K562 (cell line): ENCODE data around the gene ACVR2B. TPM values are rescaled to one million over a fixed set of nuclear protein-coding genes. Genes with fewer than 3 reads are reported as not detected.

Experiments used
- ATAC-seq: fragments of 200-7000 bp; cut with Tn5 transposase; 3 replicates; pipeline ENCODE4 v1.9.1; 2020; ENCODE audit warnings: moderate library complexity
- BruUV-seq: library from RNA; stranded (reverse); fragments of 400-500 nt; replicated peaks from 2 replicates; lab custom pipeline; 2021; lab: Mats Ljungman, UMichigan
- CTCF ChIA-PET: fragments of 300-600 bp; formaldehyde crosslinking; extraction: SDS; loops from one replicate; lab custom pipeline; 2021; ENCODE audit warnings: low intra/inter-chr PET ratio; lab: Yijun Ruan, JAX
- POLR2A ChIA-PET: fragments of 300-600, 350-650 bp; sonication (Branson Sonifier 250); formaldehyde crosslinking; extraction: SDS; loops from one replicate; lab custom pipeline; 2021; ENCODE audit warnings: antibody characterized with exemption, inconsistent platforms; lab: Yijun Ruan, JAX
- DNase-seq, 4 experiments: peaks; one replicate each; pipeline versions ENCODE4 v3.0.0 to v3.0.0-alpha.2; 2011 to 2018; ENCODE audit warnings: low spot score in 3 of 4, mixed read lengths in 3 of 4; ENCODE audit errors: extremely low read depth in 1 of 4
- FAIRE-seq: peaks from 2 replicates; lab custom pipeline; 2011; peaks lifted over from hg19 to GRCh38; lab: Jason Lieb, UNC
- H2AFZ ChIP-seq: 2 replicates; pipeline ENCODE4 v1.6.0; 2011; ENCODE audit warnings: low read depth, low read length, control low read depth, inconsistent platforms
- H3K27ac ChIP-seq: fragments of 200-600 bp; 3 replicates; pipeline ENCODE4 v1.8.0; 2011; ENCODE audit warnings: low read depth, mild to moderate bottlenecking, control low read depth, inconsistent platforms, low read length, moderate library complexity, mixed read lengths; ENCODE audit errors: extremely low read depth
- H3K27me3 ChIP-seq, 2 experiments: fragments of 300-600 bp in 1 of 2; 2 replicates in 1 of 2; 3 replicates in 1 of 2; pipeline versions ENCODE4 v1.6.0 to v1.8.0; 2011; ENCODE audit warnings: inconsistent platforms in 2 of 2, low read length in 2 of 2, mild to moderate bottlenecking in 1 of 2, mixed read lengths in 1 of 2, moderate library complexity in 1 of 2; ENCODE audit not compliant: control insufficient read depth in 2 of 2, insufficient read depth in 2 of 2
- H3K36me3 ChIP-seq: fragments of 300-600 bp; 3 replicates; pipeline ENCODE4 v1.8.0; 2011; ENCODE audit warnings: mild to moderate bottlenecking, low read length, inconsistent platforms; ENCODE audit not compliant: control insufficient read depth, insufficient read depth
- H3K4me1 ChIP-seq, 2 experiments: fragments of 200-600 bp in 1 of 2; replicated peaks in 1 of 2; 2 replicates in 1 of 2; 3 replicates in 1 of 2; pipeline versions ENCODE4 v1.5.1 to v1.8.0; 2011; ENCODE audit warnings: inconsistent platforms in 2 of 2, low read length in 2 of 2, mild to moderate bottlenecking in 1 of 2, mixed read lengths in 1 of 2, moderate library complexity in 1 of 2; ENCODE audit not compliant: control insufficient read depth in 2 of 2, insufficient read depth in 2 of 2
- H3K4me2 ChIP-seq: 2 replicates; pipeline ENCODE4 v1.6.1; 2011; ENCODE audit warnings: low read length, control low read depth, inconsistent platforms, mixed read lengths; ENCODE audit not compliant: insufficient read depth
- H3K4me3 ChIP-seq: fragments of 200-600 bp; sonication (generic), shearing (Covaris generic); 2 replicates; pipeline ENCODE4 v1.5.1; 2016; ENCODE audit warnings: control low read depth, inconsistent platforms
- H3K79me2 ChIP-seq: fragments of 200-600 bp; 3 replicates; pipeline ENCODE4 v1.8.0; 2011; ENCODE audit warnings: low read length, inconsistent platforms; ENCODE audit not compliant: control insufficient read depth, insufficient read depth
- H3K9ac ChIP-seq, 2 experiments: 2 replicates each; pipeline versions ENCODE4 v1.6.0 to v1.6.1; 2011; ENCODE audit warnings: low read depth in 2 of 2, low read length in 2 of 2, control low read depth in 1 of 2, inconsistent platforms in 1 of 2, mild to moderate bottlenecking in 1 of 2, mixed read lengths in 1 of 2; ENCODE audit not compliant: insufficient read depth in 1 of 2
- H3K9me1 ChIP-seq: one replicate; pipeline ENCODE4 v1.6.0; 2011; ENCODE audit warnings: inconsistent platforms, mild to moderate bottlenecking, low read length, moderate library complexity; ENCODE audit not compliant: control insufficient read depth, insufficient read depth
- H3K9me3 ChIP-seq: replicated peaks from 2 replicates; pipeline ENCODE4 v1.5.1; 2011; ENCODE audit warnings: low read depth, low read length, inconsistent platforms; ENCODE audit not compliant: control insufficient read depth, insufficient read depth
- H4K20me1 ChIP-seq: replicated peaks from 2 replicates; pipeline ENCODE4 v1.6.1; 2011; ENCODE audit warnings: low read length, inconsistent platforms, mixed read lengths; ENCODE audit not compliant: control insufficient read depth, insufficient read depth
- CBX3 ChIP-seq, 2 experiments: IDR thresholded peaks; 1 replicate in 1 of 2; 2 replicates in 1 of 2; pipeline ENCODE4 v1.6.1; 2012; ENCODE audit warnings: inconsistent platforms in 2 of 2, low read length in 2 of 2, borderline replicate concordance in 1 of 2, control low read depth in 1 of 2
- CBX5 ChIP-seq: IDR thresholded peaks from 2 replicates; pipeline ENCODE4 v1.6.1; 2014; ENCODE audit warnings: low read depth, borderline replicate concordance
- HSF4 ChIP-seq: fragments of 250-450 bp; sonication (Bioruptor Pico); IDR thresholded peaks from 2 replicates; pipeline ENCODE4 v2.1.2; 2022; ENCODE audit warnings: mild to moderate bottlenecking, moderate library complexity, borderline replicate concordance
- KDM1A ChIP-seq, 2 experiments: fragments of 450-650 bp; IDR thresholded peaks; 2 replicates each; pipeline ENCODE4 v1.6.1; 2016; ENCODE audit warnings: mild to moderate bottlenecking in 2 of 2
- NFRKB ChIP-seq: fragments of 450-650 bp; IDR thresholded peaks from 2 replicates; pipeline ENCODE4 v1.6.1; 2016; ENCODE audit warnings: low read depth
- RBM25 ChIP-seq: fragments of 200-400 bp; formaldehyde crosslinking; IDR thresholded peaks from 2 replicates; pipeline ENCODE4 v1.6.1; 2018; ENCODE audit warnings: low read length, low read depth, moderate library complexity; ENCODE audit not compliant: severe bottlenecking
- SMARCA5 ChIP-seq: fragments of 450-650 bp; IDR thresholded peaks from 2 replicates; pipeline ENCODE4 v1.6.1; 2016
- TAF15 ChIP-seq: fragments of 200-400 bp; formaldehyde crosslinking; IDR thresholded peaks from 2 replicates; pipeline ENCODE4 v1.6.1; 2017; ENCODE audit warnings: mild to moderate bottlenecking, low read depth, low read length, moderate library complexity
- TRIM28 ChIP-seq: fragments of 450-650 bp; IDR thresholded peaks from 2 replicates; pipeline ENCODE4 v1.6.1; 2017
- ZBTB17 ChIP-seq: fragments of 450-650 bp; formaldehyde crosslinking; IDR thresholded peaks from 2 replicates; pipeline ENCODE4 v1.4.0; 2020; ENCODE audit warnings: mild to moderate bottlenecking
- ZNF280A ChIP-seq: fragments of 450-650 bp; IDR thresholded peaks from 2 replicates; pipeline ENCODE4 v1.6.1; 2018; ENCODE audit warnings: mild to moderate bottlenecking, low read depth; ENCODE audit not compliant: partially characterized antibody
- WGBS: fragments of 100-300 bp; shearing (Covaris generic); methylation state at CpG from one replicate; pipeline ENCODE4 v1.1.6; 2016; ENCODE audit warnings: low coverage, mixed read lengths; ENCODE audit not compliant: insufficient coverage; ENCODE audit errors: missing lambda C conversion rate; 5-methylcytosine and 5-hydroxymethylcytosine counted together
- in situ Hi-C: fragments of 300-500 bp; cut with MboI; formaldehyde crosslinking; loops from 4 replicates; pipeline ENCODE4 v1.15.0; 2018; ENCODE audit warnings: inconsistent platforms, mixed read lengths
- intact Hi-C: fragments of 100-400 bp; cut with micrococcal nuclease; formaldehyde crosslinking; loops from 2 replicates; pipeline ENCODE4 v1.14.2; 2022
- polyA plus RNA-seq, 8 experiments: library from polyadenylated mRNA; depleted of rRNA in 4 of 8; stranded (reverse) in 5 of 8; unstranded in 3 of 8; fragments of >200 nt; fragmentation: Nextera tagmentation in 2 of 8; fragmentation: Illumina TruSeq in 1 of 8; extraction: Ambion mirVana in 2 of 8; extraction: Trizol in 1 of 8; gene quantifications; 2 replicates each; pipeline versions ENCODE4 v1.2.1 to v1.2.3, GENCODE V29; 2011 to 2014; ENCODE audit warnings: inconsistent platforms in 1 of 8, missing spikeins in 1 of 8
- total RNA-seq, 7 experiments: library from RNA; depleted of rRNA in 6 of 7; stranded (reverse); fragments of >200 nt in 6 of 7; fragmentation: Illumina TruSeq in 2 of 7; extraction: Trizol in 2 of 7; gene quantifications; 2 replicates each; pipeline versions ENCODE4 v1.2.1 to v1.2.3, GENCODE V29; 2011 to 2021; ENCODE audit warnings: low replicate concordance in 1 of 7

The ACVR2B gene
- total and polyA plus RNA-seq, 9 of the 15 experiments (the other 6 are each of a cell fraction or from before 2014, with no cell fraction given), result 1.8 to 23.7 (median 7.1) TPM

GRCh38 chr3:38469852-38470251, 16.2 kb downstream of the ACVR2B start:
- TF ChIP-seq CBX5, result peak; percentile 65; the same call in 1 of the 2 replicates
- TF ChIP-seq ZBTB17 (CRISPR knock-in tag), result no peak
- peak; percentile 37; the same call in 1 of the 2 replicates for TF ChIP-seq SMARCA5
- no peak for TF ChIP-seq HSF4 (CRISPR knock-in tag)
- TF ChIP-seq RBM25, result peak; percentile 83
- TF ChIP-seq KDM1A (IDR thresholded peaks at IDR 0.05), result no peak
- no peak for TF ChIP-seq TAF15
- peak; percentile 55 for TF ChIP-seq ZNF280A
- TF ChIP-seq TRIM28, result 0 out of 2 replicates have a peak, but pooled peaks have one; percentile 48
- no peak for TF ChIP-seq NFRKB
- peak in 1 of 2 experiments; percentile 91; a peak in 2 of 3 replicates for TF ChIP-seq CBX3 (IDR thresholded peaks at IDR 0.05; ENCODE audit: borderline replicate concordance in 1 of 2, low read length in 2 of 2)
- peaks cover 7% of the 10 kb centered on the region; the same call in 2 of the 3 replicates for H3K79me2 ChIP-seq
- FAIRE-seq (no peak), DNase-seq (no peak), ATAC-seq (no peak)
- no peak overlapping the region for H3K4me3 ChIP-seq
- peaks cover 0 to 3% of the 10 kb centered on the region in 2 experiments; a peak in 1 of 5 replicates for H3K4me1 ChIP-seq
- H3K27ac ChIP-seq, result no peak overlapping the region
- 21% methylated on average over 1 of the region's 1 CpG for WGBS
- intact Hi-C loops (no loop called here), in situ Hi-C loops (loop anchor here (10.0 kb wide), 1 partner anchor 335 kb away; the partner anchor contains the start of genes ACAA1 and MYD88)
- no peak overlapping the region for H2AFZ ChIP-seq
- no peak overlapping the region for H3K4me2 ChIP-seq
- H3K9me1 ChIP-seq, result no peaks in the 10 kb centered on the region
- H3K36me3 ChIP-seq, result no peaks in the 10 kb centered on the region
- no peaks in the 10 kb centered on the region for H3K27me3 ChIP-seq
- H4K20me1 ChIP-seq, result peaks cover 4% of the 10 kb centered on the region; the same call in 1 of the 2 replicates
- no TSS peak for BruUV-seq
- no peaks in the 10 kb centered on the region for H3K9me3 ChIP-seq
- ChIA-PET CTCF (no interaction called here), POLR2A (interaction anchor here (0.7 to 1.3 kb wide), 4 partner anchors 9 to 21 kb away, joined by 3 to 5 read pairs (median 4); no protein-coding TSS in a partner anchor)
- no peak overlapping the region for H3K9ac ChIP-seq
